B cell (primary cell): ENCODE data around the gene RGS19.

Experiments used
- CTCF ChIP-seq: fragments of 200-600 bp; IDR thresholded peaks from one replicate; pipeline ENCODE4 v1.8.0; 2022; ENCODE audit warnings: antibody characterized with exemption, mild to moderate bottlenecking
- EZH2 ChIP-seq: IDR thresholded peaks from 2 replicates; pipeline ENCODE4 v1.6.1; 2012; ENCODE audit warnings: borderline replicate concordance, low read depth, mild to moderate bottlenecking, moderate library complexity, low read length; ENCODE audit not compliant: insufficient read depth, poor library complexity, severe bottlenecking

- TF ChIP-seq CTCF (no peak), EZH2 (no peak)
These were observed 2.9 kb upstream of the RGS19 start for GRCh38 chr20:64082126-64082731.
